DMS79 (cell line): ENCODE results near the gene APOBEC3B.
"Not testable (repeated sequence)": the region's sequence is repeated elsewhere in the genome, so short reads cannot be mapped to it uniquely, and the experiment has no call there.

Experiments used
- DNase-seq: peaks from one replicate; lab custom pipeline; 2025; lab: John Stamatoyannopoulos, UW

Gene APOBEC3B

DNA sequence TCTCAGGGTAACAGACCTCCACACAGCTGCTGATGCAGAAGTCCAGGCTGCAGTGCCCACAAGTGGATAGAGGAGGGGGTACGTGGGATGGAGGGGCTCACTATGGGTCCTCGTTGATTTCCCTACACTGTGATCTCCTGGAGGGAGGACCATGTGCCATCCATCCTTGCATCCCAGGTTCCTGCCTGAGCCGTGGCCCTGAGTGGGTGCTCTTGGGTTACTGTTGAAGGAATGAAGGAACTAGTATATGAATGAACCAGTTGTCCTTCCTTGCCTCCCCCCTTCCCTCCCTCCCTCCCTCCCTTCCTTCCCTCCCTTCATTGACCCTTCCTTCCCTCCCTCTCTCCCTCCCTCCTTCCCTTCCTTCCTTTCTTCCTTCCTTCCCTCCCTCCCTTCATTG lies 15.4 kb downstream of the APOBEC3B start:
- no peak for DNase-seq

DNA sequence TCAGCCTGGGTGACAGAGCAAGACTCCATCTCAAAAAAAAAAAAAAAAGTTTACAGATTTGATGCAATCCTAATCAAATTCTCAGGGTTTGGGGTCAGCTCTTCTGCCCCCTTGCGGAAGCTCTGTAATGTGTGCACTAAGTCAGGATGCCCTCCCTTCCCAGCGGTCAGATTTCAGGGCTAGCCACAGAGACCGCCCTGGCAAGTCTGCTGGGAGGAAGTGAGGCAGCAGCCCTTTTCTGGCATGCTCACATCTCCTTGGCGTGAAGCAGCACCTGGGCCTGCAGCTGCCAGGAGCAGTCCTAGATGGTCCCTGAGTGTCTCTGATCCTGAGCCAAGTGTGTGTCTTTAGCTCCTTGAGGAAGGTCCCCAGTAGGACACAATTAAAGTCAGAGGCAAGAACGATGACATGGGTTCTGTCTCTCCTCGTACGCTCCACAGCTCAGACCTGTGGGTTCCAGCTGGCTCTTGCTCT lies 21.1 kb downstream of the APOBEC3B start:
- peak; percentile 85 for DNase-seq

DNA sequence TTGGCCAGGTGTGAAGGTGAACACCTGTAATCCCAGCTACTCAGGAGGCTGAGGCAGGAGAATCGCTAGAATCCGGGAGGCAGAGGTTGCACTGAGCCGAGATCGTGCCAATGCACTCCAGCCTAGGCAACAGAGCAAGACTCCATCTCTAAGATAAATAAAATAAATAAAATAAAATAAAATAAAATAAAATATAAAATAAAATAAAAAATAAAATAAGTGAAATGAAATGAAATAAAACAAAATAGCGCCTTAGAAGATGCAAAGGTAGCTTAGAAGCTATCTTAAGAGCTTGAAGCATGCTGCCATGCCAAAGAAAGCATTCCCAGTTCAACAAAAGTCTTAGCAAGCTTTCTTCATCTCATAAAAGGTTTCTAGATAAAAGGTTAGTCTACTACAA lies 25.0 kb downstream of the APOBEC3B start:
- no peak for DNase-seq

DNA sequence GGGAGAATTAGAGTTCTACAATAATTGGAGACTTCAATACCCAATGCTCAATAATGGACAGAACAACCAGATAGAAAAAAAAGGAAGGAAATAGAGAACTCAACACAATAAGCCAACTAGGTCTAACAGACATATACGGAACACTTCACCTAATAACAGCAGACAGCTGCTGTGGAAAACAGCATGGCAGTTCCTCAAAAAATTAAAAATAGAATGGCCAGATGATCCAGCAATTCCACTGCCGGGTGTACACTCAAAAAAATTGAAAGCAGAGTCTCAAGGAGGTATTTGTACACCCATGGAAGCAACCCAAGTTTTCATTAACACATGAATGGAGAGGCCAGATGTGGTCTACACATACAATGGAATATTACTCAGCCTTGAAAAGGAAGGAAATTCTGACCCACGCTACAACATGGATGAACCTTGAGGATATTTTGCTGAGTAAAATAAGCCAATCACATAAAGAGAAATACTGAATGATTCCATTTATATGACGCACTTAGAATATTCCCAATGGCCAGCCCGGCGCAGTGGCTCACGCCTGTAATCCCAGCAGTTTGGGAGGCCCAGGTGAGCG lies 26.2 kb downstream of the APOBEC3B start:
- DNase-seq = not testable (repeated sequence)

DNA sequence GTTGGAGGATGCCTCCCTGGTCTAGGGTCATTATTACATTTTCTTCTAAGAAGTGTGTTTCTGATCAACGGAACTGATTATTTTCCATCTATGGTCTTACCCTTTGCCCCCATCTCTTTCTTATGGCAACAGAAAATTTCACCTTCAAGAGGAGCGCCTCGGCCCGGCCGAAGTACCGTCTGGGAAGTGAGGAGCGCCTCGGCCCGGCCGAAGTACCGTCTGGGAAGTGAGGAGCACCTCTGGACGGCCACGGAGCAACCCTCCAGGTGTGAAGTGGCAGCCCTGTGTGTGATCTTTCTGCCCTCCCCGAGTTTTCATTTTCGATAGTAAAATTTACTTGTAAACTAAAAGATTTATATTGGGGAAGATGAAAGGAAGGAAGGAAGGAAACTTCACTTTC lies 28.8 kb downstream of the APOBEC3B start:
- DNase-seq = no peak

DNA sequence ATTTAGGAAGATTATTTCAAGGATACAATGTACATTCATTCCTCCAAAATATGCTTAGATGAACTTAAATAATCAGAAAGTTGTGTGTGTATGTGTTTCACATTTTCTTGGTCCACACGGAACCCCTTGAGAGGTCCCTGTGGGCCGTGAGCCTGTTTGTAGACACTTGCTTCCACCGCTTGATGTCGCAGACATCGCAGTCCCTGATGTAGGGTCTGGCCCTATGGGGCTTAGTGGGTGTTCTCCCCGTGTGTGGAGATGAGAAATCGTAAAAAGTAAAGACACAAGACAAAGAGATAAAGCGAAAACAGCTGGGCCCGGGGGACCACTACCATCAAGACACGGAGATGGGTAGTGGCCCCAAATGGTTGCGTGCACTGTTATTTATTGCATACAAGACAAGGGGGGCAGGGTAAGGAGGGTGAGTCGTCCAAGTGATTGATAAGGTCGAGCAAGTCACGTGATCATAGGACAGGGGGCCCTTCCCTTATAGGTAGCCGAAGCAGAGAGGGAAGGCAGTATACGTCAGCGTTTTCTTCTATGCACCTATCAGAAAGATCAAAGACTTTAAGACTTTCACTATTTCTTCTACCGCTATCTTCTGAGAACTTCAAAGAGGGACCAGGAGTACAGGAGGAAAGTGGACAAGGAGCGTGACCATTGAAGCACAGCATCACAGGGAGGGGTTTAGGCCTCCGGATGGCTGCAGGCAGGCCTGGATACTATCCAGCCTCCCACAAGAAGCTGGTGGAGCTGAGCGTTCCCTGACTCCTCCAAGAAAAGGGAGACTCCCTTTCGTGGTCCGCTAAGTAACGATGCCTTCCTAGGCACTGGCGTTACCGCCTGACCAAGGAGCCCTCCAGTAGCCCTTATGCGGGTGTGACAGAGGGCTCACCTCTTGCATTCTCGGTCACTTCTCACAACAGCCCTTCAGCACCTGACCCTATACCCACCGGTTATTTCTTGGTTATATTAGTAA lies 30.7 kb downstream of the APOBEC3B start:
- DNase-seq = no peak

DNA sequence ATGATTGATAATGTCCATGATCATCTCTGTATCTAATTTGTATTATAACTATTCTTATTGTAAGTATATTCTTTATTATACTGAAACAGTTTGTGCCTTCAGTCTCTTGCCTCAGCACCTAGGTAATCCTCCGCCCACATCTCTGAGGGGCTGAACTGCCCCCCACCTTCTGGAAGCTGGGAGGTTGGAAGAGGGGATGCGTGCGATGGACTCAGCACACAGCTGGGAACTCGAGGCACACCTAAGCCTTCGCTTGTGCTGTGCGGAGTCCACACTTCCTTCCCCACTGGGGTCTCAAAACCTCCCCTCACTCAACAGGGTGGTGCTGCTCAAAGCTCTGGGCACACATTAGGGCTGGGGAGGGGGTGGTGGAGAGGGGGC lies 31.4 kb downstream of the APOBEC3B start:
- not testable (repeated sequence) for DNase-seq

DNA sequence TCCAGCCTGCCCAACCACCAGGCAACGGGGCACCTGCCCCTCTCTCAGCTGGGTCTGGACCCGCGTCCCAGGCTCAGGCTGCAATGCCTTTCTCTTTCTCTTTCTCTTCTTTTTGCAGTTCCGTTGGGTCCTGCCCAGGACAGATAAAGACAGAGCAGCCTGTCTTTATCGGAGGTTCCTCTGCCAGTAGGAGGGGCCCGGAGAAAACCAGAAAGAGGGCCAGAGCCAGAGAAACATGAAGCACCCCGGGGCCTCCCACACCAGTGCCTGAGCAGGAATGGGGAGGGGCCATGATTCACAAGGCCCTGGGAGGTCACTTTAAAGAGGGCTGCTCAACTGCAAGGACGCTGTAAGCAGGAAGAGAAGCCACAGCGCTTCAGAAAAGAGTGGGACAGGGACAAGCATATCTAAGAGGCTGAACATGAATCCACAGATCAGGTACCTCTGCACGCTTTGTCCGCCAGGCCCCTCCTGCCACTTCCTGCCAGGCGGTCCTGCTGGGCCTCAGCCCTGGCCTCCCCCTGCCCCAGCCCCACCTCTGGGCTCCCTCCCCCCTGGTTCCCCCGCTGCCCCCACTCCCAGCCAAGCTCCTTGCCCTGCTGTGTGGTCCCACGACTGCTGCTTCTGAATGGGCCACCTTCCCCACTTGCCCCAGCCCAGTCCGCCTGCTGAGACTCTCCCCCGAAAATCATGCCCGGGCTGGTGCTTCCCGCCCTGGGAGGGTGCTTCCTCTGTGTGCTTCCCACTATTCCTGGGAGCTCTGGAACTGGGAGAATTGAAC lies 32.0 kb downstream of the APOBEC3B start, which contains the start of gene APOBEC3C:
Gene APOBEC3C (plus strand): TSS at position 316 of the 781 bp plus-strand sequence. CDS start 106 bp downstream, at position 422.
- DNase-seq = peak; percentile 10

DNA sequence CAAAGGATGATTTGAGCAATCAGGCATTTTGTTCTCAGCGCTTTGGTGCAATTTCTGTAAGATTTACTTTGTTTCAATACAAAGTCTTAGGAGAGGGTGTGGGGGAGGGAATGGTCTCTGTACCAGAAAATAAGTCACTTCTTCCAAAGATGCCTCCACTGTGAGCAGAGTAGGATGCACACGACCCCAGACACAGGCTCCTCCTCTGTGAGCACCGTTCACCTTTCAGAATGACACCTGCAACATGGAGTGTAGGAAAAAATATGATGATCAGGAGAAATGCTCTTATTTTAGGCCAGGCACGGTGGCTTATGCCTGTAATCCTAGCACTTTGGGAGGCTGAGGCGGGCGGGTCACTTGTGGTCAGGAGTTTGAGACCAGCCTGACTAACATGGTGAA lies 32.6 kb downstream of the APOBEC3B start:
- not testable (repeated sequence) for DNase-seq

DNA sequence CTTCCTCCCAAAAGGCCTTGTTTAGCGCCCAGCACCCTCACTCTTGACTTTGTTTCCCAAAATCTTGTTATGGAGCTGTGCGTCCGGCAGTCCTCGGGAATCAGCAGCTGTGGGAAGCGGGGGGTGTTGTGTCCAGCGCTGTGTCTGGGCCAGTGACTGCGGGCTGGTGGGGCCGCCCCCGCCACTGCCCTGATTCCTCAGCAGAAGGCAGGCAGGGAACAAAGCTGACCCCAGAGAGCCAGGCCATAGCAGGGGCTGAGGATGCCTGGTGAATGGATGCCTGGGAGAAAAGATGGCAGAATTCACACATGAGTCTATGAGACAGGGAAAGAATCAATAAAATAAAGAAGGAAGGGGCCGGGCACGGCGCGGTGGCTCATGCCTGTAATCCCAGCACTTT lies 34.4 kb downstream of the APOBEC3B start:
- no peak for DNase-seq

DNA sequence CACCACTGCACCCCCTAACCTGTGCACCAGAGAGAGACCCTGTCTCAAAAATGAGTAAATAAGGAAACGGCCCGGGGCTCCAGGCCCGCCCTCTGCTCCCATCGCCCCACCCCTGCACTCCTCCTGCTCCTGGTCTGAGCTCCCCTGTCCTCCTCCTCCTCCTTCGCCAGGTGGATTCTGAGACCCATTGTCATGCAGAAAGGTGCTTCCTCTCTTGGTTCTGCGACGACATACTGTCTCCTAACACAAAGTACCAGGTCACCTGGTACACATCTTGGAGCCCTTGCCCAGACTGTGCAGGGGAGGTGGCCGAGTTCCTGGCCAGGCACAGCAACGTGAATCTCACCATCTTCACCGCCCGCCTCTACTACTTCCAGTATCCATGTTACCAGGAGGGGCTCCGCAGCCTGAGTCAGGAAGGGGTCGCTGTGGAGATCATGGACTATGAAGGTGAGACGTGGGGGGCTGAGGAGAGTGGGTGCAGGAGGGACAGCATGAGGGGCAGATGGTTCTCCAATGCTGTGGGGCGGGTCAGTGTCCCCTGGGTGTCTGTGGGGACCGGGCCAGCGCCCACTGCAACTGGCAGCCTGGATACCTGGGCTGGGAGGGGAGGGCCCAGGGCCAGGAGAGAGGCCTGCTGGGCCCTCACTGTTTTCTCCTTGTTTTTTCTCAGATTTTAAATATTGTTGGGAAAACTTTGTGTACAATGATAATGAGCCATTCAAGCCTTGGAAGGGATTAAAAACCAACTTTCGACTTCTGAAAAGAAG lies 35.6 kb downstream of the APOBEC3B start:
- no peak for DNase-seq

DNA sequence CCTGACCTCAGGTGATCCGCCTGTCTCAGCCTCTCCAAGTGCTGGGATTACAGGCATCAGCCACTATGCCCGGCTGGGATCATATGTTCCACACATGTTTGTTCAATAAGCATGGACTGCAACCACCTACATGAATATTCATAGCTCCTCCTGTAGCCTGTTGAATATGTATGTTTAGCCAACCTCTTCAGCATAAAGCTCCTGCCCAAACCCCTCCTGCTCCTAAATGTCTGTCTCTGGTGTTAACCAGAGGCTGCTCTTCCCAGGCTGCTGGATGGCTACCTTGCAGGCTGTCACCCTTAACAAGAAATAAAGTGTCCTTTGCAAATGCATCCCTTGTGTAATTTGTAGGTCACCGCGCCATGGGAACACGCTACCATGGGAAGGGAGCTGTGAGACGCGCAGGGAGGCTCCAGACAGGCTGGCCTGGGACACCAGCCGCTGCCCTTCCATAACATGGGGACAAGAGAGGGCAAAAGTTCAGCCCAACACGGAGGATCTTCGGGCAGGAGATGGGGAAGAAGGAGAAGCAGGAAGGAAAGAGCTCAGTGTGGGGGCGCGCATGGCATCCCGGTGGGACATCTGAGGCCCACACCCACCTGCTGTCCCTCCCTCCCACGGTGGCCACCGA lies 38.0 kb downstream of the APOBEC3B start:
- DNase-seq = not testable (repeated sequence)

DNA sequence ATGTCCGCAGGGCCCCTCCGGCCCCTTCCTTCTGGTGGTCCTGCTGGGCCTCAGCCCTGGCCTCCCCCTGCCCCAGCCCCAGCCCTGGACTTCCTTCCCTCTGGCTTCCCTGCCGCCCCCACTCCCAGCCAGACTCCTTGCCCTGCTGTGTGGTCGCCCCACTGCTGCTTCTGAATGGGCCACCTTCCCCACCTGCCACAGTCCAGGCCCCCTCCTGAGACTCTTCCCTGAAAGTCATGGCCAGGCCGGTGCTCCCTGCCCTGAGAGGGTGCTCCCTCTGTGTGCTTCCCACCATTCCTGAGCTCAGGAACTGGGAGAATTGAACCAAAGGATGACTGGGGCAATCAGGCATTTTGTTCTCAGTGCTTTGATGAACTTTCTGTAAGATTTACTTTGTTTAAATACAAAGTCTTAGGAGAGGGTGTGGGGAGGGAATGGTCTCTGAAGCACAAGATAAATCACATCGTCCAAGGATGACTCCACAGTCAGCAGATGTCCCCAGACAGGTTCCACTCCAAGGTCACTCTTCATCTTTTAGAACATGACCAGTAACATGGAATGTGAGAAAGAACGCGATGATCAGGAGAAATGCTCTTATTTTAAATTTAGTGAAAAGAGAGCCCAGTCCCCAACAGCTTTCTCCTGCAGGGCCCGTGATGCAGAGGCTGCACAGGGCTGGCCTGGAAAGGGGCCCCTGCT lies 39.6 kb downstream of the APOBEC3B start:
- DNase-seq = no peak

DNA sequence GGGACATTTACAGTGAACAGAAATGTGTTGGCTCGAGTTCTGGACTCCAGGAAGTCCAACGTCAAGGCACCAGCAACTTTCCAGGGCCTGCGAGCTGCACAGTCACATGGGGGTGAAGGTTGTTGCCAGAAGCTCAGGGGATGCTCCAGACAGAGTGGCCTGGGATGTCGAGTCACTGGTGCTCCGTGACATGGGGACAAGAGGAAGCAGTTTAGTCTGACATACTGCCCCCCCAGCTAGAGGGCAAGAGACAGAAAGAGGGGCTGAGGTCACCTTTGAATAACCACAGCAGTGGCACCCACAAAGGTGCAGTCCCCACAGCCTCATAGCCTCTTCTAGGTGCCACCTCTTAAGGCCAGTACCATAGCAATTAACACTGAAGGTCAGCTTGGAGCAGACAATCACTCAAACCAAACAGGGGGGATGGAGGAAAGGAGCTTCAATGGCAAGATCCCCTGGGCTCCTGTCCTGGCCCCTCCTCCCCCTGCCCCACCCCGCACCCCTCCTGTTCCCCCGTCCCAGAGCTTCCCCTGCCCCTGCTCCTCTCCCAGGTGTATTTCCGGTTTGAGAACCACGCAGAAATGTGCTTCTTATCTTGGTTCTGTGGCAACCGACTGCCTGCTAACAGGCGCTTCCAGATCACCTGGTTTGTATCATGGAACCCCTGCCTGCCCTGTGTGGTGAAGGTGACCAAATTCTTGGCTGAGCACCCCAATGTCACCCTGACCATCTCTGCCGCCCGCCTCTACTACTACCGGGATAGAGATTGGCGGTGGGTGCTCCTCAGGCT lies 42.6 kb downstream of the APOBEC3B start:
- no peak for DNase-seq

DNA sequence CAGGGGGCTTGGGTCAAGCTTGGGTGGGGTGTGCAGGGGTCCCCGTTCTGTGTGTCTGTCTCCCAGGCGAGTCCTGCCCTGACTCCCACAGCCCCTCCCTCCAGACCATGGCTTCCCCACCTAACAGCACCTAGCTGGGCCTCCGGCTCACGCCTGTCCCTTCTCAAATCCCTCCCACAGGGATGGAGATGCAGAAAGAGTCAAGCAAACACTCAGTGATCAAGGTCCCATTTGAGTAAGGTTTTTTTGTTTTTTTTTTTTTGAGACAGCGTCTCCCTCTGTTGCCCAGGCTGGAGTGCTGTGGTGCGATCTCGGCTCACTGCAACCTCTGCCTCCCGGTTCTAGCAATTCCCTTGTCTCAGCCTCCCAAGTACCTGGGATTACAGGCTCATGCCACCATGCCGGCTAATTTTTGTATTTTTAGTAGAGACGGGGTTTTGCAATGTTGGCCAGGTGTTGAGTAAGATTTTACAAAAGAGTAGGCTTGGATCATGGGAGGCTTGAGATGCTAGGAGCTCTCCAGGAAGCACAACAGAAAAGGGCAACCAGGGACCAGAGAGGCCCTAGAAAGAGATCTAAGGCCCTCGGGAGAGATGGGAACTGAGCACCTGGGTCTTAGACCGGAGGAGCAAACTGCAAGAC lies 44.5 kb downstream of the APOBEC3B start:
- no peak for DNase-seq

DNA sequence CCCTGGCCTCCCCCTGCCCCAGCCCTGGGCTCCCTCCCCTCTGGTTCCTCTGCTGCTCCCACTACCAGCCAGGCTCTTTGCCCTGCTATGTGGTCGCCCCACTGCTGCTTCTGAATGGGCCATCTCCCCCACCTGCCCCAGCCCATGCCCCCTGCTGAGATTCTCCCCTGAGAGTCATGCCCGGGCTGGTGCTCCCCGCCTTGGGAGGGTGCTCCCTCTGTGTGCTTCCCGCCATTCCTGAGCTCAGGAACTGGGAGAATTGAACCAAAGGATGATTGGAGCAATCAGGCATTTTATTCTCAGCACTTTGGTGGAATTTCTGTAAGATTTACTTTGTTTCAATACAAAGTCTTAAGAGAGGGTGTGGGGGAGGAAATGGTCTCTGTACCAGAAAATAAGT lies 45.6 kb downstream of the APOBEC3B start:
- DNase-seq = no peak

DNA sequence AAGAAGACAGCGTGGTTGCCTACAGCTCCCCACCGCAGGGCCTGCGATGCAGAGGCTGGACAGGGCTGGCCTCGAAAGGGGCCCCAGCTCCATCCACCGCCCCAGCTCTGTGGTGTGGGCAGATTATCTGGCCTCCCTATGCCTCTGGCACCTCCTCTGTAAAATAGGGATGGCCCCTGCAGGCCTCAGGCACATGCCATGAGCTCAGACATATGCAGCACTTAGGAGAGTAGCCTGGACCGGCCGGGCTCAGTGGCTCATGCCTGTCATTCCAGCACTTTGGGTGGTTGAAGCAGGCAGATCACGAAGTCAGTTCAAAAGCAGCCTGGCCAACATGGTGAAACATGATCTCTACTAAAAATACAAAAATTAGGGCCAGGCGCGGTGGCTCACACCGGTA lies 46.1 kb downstream of the APOBEC3B start:
- DNase-seq = no peak

DNA sequence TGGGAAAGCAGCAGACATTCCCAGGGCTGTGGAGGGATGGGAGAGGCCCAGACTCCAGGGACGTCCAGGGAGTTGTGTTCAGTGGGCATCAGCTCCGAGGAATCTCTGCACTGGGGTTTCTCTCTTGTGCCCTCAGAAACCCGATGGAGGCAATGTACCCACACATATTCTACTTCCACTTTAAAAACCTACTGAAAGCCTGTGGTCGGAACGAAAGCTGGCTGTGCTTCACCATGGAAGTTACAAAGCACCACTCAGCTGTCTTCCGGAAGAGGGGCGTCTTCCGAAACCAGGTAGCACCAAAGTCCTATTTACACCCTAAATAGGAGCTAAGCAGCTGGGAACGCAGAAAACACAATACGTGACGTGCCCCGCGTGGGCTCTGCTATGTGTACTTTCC lies 47.1 kb downstream of the APOBEC3B start:
- DNase-seq = no peak

DNA sequence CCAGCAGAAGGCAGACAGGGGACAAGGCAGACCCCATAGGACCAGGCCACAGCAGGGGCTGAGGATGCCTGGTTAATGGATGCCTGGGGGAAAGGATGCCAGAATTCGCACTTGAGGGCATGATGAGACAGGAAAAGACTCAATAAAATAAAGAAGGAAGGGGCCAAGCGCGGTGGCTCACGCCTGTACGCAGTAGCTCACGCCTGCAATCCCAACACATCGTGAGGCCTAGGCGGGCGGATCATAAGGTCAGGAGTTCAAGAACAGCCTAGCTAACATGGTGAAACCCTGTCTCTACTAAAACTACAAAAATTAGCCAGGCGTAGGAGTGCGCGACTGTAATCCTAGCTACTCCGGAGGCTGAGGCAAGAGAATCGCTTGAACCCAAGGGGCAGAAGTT lies 48.6 kb downstream of the APOBEC3B start:
- DNase-seq = no peak
